Fibroblast of peridontal ligament (primary cell): ENCODE measurements around the gene TPRN.

Experiments
- DNase-seq: peaks from one replicate; pipeline ENCODE4 v3.0.0-alpha.2; 2010; ENCODE audit errors: extremely low read depth

The TPRN gene

DNA sequence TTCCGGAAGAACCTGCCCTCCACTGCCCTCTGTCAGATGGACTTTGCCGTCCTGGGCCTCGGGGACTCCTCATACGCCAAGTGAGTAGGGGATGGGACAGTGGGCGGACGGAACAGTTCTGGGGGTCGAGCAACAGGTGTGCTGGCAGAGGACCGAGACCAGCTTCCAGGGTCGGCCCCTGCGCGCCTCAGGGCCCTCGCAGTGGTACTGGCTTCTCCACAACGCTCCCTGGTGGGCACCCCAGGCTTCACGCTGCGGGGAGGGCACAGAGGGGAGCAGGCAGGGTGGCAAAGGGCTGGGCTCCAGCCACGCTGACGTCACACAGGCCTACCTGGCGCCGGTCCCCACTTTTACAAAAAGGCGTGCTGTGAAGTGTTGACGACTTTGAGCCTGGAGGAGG lies 12.0 kb upstream of the TPRN start:
- no peak for DNase-seq

- no peak for DNase-seq
Observed at GRCh38 chr9:137211532-137211931, 11.0 kb upstream of the TPRN start.

GRCh38 chr9:137206602-137207001 lies 6.1 kb upstream of the TPRN start:
- no peak for DNase-seq

DNA sequence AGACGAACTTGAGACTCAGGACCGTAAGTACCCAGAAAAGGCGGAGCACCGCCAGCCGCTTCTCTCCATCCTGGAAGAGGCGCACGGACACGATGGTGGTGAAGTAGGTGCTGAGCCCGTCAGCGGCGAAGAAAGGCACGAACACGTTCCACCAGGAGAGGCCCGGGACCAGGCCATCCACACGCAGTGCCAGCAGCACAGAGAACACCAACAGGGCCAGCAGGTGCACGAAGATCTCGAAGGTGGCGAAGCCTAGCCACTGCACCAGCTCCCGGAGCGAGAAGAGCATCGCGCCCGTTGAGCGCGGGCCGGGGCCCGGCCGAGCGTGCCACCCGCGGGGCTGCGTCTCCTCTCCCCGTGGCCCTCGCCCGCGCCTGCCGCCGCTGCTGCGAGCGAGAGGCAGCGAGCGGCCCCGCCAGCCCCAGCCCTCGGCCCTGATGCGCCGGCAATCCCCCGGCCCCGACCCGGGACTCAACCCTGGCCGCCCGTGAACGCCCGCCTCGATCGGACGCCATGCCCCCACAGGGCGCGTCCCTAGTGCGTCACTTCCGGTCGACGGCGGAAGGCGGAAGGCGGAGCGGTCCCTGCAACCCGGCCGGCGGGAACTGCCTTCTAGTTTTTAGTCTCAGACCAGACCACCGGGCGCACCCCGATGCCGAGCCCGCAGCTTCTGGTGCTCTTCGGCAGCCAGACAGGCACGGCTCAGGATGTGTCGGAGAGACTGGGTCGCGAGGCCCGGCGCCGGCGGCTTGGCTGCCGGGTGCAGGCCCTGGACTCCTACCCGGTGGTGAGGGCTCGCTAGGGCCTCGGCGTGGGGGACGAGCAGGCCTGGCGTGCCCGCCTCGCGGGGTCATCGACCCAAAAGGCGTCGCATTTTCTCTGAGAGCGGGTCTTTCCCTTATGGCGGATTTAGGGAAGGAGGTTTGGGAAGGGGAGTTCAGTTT lies 4.9 kb upstream of the TPRN start, which contains the start of the genes NDOR1 and TMEM203:
Gene NDOR1 (plus strand): TSS at position 575 of the 944 bp plus-strand sequence. CDS start 78 bp downstream, at position 653.
Gene TMEM203 (minus strand): TSS at position 523 of the 944 bp plus-strand sequence. CDS start 234 bp downstream, at position 289.
- DNase-seq = peak; percentile 71

- no peak for DNase-seq
Observed at GRCh38 chr9:137204731-137205125, 4.2 kb upstream of the TPRN start.

DNA sequence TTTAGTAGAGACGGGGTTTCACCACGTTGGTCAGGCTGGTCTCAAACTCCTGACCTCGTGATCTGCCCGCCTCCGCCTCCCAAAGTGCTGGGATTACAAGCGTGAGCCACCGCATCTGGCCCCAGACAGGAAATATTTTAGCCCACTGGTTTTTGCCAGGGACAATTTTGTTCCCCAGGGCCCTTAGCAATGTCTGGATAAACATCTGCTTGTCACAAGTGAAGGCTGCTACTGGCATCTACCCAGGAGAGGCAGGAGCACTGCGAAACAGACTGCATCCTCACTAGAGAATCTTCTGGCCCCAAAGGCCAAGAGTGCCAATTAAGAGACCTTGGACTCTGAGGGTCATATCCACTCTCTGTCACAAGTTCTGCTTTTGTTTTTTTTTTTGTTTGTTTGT lies 2.4 kb upstream of the TPRN start:
- no peak for DNase-seq

- DNase-seq = no peak
Observed at GRCh38 chr9:137201205-137201868, 796 bp upstream of the TPRN start.

DNA sequence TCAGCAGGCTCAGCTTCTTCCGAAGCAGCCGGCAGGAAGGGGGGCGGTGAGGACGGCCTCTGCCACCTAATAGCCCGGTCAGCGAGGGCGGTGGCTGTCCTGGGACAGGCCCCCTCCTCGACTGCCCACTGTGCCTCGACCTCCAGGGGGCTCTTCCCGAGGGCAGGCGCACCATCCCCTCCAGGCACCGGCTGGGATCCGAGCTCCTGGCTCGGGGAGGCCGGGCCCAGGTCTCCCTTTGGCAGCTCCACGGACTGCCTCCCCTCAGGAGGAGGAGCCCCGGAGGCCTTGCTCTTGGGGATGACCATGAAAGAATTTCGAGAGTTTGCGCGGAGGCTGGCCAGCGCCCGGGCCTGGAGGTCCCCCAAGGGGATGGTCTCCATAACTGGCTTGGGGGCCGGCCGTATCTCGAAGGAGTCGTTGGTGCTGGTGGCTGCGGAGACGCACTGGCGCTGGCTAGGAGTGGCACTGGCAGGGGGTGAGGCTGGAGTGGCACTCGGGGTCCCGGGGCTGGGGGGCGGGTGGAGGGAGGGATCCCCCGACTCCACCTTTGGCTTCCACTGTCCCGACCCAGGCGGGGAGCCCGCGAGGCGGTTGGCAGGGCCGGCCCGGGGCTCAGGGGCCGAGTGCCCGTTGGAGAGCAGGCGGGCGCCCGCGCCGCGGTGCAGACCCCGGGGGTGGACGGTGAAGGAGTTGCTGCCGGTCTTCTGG lies 975 bp downstream of the TPRN start:
- DNase-seq = peak; percentile 26

DNA sequence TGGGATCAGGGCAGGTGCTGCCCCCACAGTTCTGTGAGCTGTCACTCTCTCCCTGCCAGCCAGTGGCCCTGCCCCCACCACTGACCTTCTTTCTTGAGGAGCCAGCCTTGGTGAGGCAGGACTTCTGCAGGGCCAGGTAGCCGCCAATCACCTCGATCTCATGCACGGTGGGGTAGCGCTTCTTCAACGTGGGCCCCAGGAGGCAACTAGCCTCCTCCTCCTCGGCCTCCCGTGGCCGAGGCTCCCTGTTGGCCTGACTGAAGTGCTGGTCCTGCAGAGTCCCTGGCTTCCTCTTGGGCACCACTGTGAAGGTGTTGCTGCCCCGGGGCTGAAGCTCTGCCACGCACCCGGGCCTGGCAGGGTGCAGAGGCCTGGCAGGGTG lies 1.6 kb downstream of the TPRN start:
- no peak for DNase-seq

DNA sequence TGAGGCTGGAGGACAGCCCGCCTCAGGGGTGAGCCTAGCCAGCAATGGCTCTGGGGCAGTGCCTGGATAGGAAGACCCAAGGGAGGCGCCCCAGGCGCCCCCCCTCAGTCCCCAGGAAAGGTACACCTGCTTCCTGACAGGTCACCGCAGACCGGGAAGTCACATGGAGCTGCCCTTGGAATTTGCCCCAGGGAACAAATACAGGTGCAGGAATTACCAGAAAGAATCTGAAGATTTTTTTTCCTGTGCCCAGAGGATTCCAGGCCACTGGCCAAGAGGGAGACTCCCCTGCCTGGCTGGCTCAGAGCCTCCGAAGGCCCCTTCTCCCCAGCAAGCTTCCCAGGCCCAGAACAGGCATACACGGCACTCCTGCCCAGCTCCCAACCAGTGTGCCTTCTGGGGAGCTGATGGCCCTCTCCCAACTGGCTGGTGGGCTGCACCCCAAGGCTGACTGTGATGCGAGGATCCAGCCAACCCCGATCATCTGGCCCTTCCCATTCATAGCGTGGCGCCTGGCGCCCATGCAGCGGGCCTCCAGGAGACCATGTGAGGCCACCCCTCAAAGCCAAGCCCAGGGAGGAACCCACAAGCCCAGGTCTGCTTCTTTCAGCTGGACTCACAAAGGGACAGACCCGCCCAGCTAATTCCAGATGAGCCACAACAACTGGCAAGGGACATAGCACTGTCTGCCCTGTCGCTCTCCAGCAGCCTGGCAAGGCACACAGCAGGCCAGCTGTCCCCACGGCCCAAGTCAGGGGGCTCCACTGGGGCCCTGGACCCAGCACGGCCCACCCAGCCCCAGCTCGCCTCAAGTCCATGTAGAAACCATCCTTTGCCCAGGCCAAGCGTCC lies 2.3 kb downstream of the TPRN start:
- DNase-seq = no peak

DNA sequence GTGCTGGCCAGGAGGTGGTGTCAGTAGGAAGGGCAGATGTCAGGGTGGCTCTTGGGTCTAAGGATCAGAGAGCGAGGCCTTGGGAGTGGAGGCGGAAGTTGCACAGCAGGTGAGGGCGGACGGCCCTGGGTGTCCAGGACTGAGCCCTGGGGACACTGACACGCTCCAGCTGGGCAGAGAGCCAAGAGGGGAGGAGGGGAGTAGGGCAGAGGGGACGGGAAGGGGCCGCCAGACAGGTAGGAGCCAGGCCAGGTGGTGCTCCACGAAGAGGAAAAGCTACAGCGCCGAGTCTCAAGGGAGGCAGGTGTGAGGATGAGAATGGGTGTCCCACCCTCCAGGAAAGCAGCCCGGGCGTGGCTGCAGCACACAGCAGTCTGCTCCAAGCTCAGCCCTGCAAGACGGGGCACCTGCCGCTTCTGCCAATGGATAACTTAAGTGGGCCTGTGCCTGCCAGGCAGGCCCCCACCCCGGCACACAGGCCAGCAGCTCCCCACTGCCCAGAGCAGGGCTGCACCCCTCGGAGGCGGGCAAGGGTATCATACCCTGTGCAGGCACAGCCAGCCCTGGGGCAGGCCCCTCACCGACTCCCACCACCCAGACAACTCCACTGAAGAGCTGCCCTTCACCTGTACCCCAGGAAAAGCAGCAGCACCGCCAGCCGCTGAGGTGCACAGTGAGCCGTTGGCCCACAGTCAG lies 4.9 kb downstream of the TPRN start:
- no peak for DNase-seq

GRCh38 chr9:137194909-137195308 lies 5.6 kb downstream of the TPRN start:
- no peak for DNase-seq

- no peak for DNase-seq
Observed at GRCh38 chr9:137194388-137194787, 6.2 kb downstream of the TPRN start.

DNA sequence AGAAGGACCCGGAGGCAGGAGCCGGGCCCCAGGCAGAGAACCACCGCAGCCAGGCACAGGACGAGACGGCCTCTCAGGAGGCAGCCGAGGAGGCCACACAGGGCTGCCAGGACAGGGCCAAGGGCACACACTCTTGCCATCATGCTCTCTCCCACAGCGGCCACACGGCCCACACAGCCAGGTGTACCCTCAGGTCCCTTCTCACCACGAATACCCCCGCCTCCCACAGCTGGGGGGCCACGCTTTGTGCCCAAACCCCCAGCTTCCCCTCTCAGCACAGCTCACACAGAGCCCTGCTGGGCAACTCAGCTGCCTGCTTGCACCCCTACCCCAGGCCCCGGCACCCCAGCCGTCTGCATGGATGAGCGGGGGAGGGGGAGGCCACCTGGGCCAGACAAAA lies 6.8 kb downstream of the TPRN start:
- no peak for DNase-seq

DNA sequence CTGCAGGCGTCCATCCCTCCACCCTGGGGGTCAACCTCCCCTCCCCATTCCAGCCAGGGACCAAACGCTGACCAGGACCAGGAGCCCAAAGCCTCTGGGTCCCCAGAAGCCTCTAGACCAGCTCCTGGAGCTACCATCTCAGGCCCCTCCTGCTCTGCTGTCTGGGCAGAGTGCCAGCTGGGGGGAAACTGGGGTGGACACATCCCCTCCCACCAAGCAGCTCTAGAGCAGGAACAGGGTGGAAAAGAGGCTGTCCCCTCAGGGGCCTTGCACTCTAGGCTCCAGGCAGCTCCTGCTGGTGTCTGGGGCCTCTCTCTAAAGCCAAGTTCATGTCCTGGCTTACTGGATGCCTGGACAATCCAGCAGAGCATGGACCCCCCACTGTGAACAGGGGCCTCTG lies 7.7 kb downstream of the TPRN start:
- DNase-seq = no peak

DNA sequence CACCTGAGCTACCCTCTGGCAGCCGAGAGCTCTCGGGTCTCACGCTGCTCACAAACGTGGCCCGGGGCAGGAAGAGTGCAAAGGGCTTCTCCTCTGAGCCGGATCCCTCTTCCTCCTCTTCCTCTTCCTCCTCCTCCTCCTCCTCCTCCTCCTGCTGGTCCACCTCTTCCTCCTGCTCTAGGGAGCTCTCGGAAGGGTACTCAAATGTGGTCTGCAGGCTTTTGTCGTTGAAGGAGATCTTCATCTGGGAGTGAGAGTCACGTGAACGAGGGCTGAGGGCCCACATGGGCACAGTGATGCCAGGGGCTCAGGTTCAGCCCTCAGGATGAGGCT lies 8.1 kb downstream of the TPRN start:
- no peak for DNase-seq

GRCh38 chr9:137191691-137192447 lies 8.7 kb downstream of the TPRN start:
- no peak for DNase-seq

- DNase-seq = no peak
Observed at GRCh38 chr9:137191245-137191644, 9.3 kb downstream of the TPRN start.

- DNase-seq = no peak
Observed at GRCh38 chr9:137190315-137190856, 10.2 kb downstream of the TPRN start.
